T-cell (primary cell): Measurements from ENCODE around the gene DIP2C. TPM values are rescaled to one million over a fixed set of nuclear protein-coding genes. Genes with fewer than 3 reads are reported as not detected.

Experiments
- ATAC-seq, 4 experiments: fragments of 200-7000 bp in 3 of 4; fragments of 150-1000 bp in 1 of 4; cut with Tn5 transposase; replicated peaks in 1 of 4; 1 replicate in 3 of 4; 2 replicates in 1 of 4; pipeline ENCODE4 v1.10.0; 2021; ENCODE audit warnings: moderate library complexity in 3 of 4, mild to moderate bottlenecking in 2 of 4, moderate number of reproducible peaks in 1 of 4
- CTCF ChIA-PET, 2 donors: fragments of 300-600 bp; sonication (Branson Sonifier 250); formaldehyde crosslinking; loops; one replicate each; lab custom pipeline; 2022; ENCODE audit warnings: antibody characterized with exemption in 2 of 2; lab: Charles Lee
- POLR2A ChIA-PET, 2 donors: fragments of 300-600 bp; sonication (Branson Sonifier 250); formaldehyde crosslinking; loops; one replicate each; lab custom pipeline; 2022; ENCODE audit warnings: antibody characterized with exemption in 2 of 2; lab: Charles Lee
- DNase-seq, 35 experiments: peaks; one replicate each; pipeline versions ENCODE4 v3.0.0 to v3.0.0-alpha.2; 2013 to 2023
- H3K27ac ChIP-seq: one replicate; pipeline ENCODE4 v1.5.1; 2013; ENCODE audit warnings: low read length
- H3K27me3 ChIP-seq, 2 experiments: replicated peaks in 1 of 2; 1 replicate in 1 of 2; 2 replicates in 1 of 2; pipeline versions ENCODE4 v1.6.1 to v1.7.0; 2013; ENCODE audit warnings: low read length in 1 of 2, mixed read lengths in 1 of 2; ENCODE audit not compliant: control insufficient read depth in 2 of 2, insufficient read depth in 2 of 2; ENCODE audit errors: extremely low read depth in 1 of 2
- H3K36me3 ChIP-seq, 2 donors: 1 replicate in 1 of 2; 2 replicates in 1 of 2; pipeline versions ENCODE4 v1.6.1 to v1.7.0; 2013; ENCODE audit warnings: low read length in 1 of 2; ENCODE audit not compliant: control insufficient read depth in 2 of 2, insufficient read depth in 1 of 2; ENCODE audit errors: extremely low read depth in 1 of 2
- H3K4me1 ChIP-seq, 2 experiments: 1 replicate in 1 of 2; 2 replicates in 1 of 2; pipeline versions ENCODE4 v1.6.1 to v1.7.0; 2013; ENCODE audit warnings: low read length in 2 of 2, mixed read lengths in 1 of 2; ENCODE audit not compliant: insufficient read depth in 2 of 2, control insufficient read depth in 1 of 2; ENCODE audit errors: extremely low read depth in 1 of 2
- H3K4me3 ChIP-seq, 2 donors: 1 replicate in 1 of 2; 2 replicates in 1 of 2; pipeline versions ENCODE4 v1.5.1 to v1.7.0; 2013; ENCODE audit warnings: mild to moderate bottlenecking in 2 of 2, low read length in 1 of 2, moderate library complexity in 1 of 2; ENCODE audit not compliant: control insufficient read depth in 1 of 2; ENCODE audit errors: extremely low read depth in 1 of 2
- H3K9me3 ChIP-seq: 2 replicates; pipeline ENCODE4 v1.7.0; 2013
- H3K27ac Mint-ChIP-seq, 2 donors: one replicate each; pipeline ENCODE4 v1.8.0; 2020 to 2021; ENCODE audit warnings: mild to moderate bottlenecking in 2 of 2, mixed read lengths in 2 of 2
- H3K27me3 Mint-ChIP-seq, 2 donors: one replicate each; pipeline ENCODE4 v1.8.0; 2021 to 2022; ENCODE audit warnings: mixed read lengths in 2 of 2
- H3K36me3 Mint-ChIP-seq: one replicate; pipeline ENCODE4 v1.8.0; 2021; ENCODE audit warnings: mixed read lengths
- H3K4me1 Mint-ChIP-seq, 3 donors: one replicate each; pipeline ENCODE4 v1.8.0; 2020 to 2022; ENCODE audit warnings: mixed read lengths in 3 of 3, mild to moderate bottlenecking in 1 of 3
- H3K4me3 Mint-ChIP-seq, 3 donors: one replicate each; pipeline ENCODE4 v1.8.0; 2020 to 2022; ENCODE audit warnings: mild to moderate bottlenecking in 3 of 3, mixed read lengths in 3 of 3, moderate library complexity in 3 of 3
- H3K9me3 Mint-ChIP-seq, 3 donors: one replicate each; pipeline ENCODE4 v1.8.0; 2020 to 2022; ENCODE audit warnings: mixed read lengths in 3 of 3
- WGBS: methylation state at CpG from one replicate; pipeline ENCODE4 v1.1.5; 2013; ENCODE audit warnings: missing lambda C conversion rate; ENCODE audit not compliant: insufficient coverage; 5-methylcytosine and 5-hydroxymethylcytosine counted together
- total RNA-seq, 35 experiments: library from RNA in 6 of 35; stranded (reverse) in 6 of 35; fragments of 120-200 nt in 1 of 35; gene quantifications; one replicate each; pipeline versions ENCODE4 v1.2.1 to v1.2.4 and lab custom pipeline; 2013 to 2026

Gene DIP2C
- total RNA-seq, 5 donors from 2014 or later (not counting 1 experiment from before 2014, with no cell fraction given), result 2.7 to 7.4 (median 4.5) TPM

GRCh38 chr10:546451-546850, 143.0 kb downstream of the DIP2C start:
- H3K27ac Mint-ChIP-seq, result no peak overlapping the region
- Histone ChIP-seq H3K4me3 (no peak overlapping the region), H3K36me3 (no peaks in the 10 kb centered on the region), H3K27me3 (peaks cover 0 to 47% of the 10 kb centered on the region in 2 experiments), H3K4me1 (no peaks in the 10 kb centered on the region), H3K9me3 (no peaks in the 10 kb centered on the region), H3K27ac (no peak overlapping the region)
- peaks cover 28 to 51% of the 10 kb centered on the region in 2 donors for H3K27me3 Mint-ChIP-seq
- no peak for DNase-seq
- ATAC-seq, result no peak
- H3K4me1 Mint-ChIP-seq, result peaks cover 0 to 5% (median 4%) of the 10 kb centered on the region in 3 donors
- no peaks in the 10 kb centered on the region for H3K9me3 Mint-ChIP-seq
- ChIA-PET POLR2A (no interaction called here), CTCF (no interaction called here)
- 100% methylated on average over 5 of the region's 7 CpGs for whole genome bisulfite sequencing
- H3K36me3 Mint-ChIP-seq, result no peaks in the 10 kb centered on the region
- no peak overlapping the region for H3K4me3 Mint-ChIP-seq

GRCh38 chr10:543862-544822, 145.3 kb downstream of the DIP2C start:
- no peak for ATAC-seq
- POLR2A ChIA-PET, result no interaction called here

GRCh38 chr10:543131-543530, 146.3 kb downstream of the DIP2C start:
- ATAC-seq, result no peak
- 95% methylated on average over 9 of the region's 13 CpGs for WGBS
- no peaks in the 10 kb centered on the region for H3K36me3 ChIP-seq
- no peak for DNase-seq
- H3K4me1 ChIP-seq, result peaks cover 0 to 4% of the 10 kb centered on the region in 2 experiments
- Mint-ChIP-seq H3K36me3 (no peaks in the 10 kb centered on the region), H3K4me1 (peaks cover 9 to 16% (median 15%) of the 10 kb centered on the region in 3 donors), H3K27me3 (peaks cover 45 to 59% of the 10 kb centered on the region in 2 donors), H3K4me3 (no peak overlapping the region), H3K27ac (no peak overlapping the region), H3K9me3 (no peaks in the 10 kb centered on the region)
- peaks cover 6 to 46% of the 10 kb centered on the region in 2 experiments for H3K27me3 ChIP-seq
- ChIA-PET POLR2A (no interaction called here), CTCF (no interaction called here)
- no peaks in the 10 kb centered on the region for H3K9me3 ChIP-seq
- H3K4me3 ChIP-seq, result no peak overlapping the region
- H3K27ac ChIP-seq, result no peak overlapping the region

More at GRCh38 chr10:543862-544822, 145.3 kb downstream of the DIP2C start:
- Histone ChIP-seq H3K27ac (no peak overlapping the region), H3K4me3 (no peak overlapping the region), H3K36me3 (no peaks in the 10 kb centered on the region), H3K4me1 (peaks cover 0 to 4% of the 10 kb centered on the region in 2 experiments), H3K9me3 (no peaks in the 10 kb centered on the region), H3K27me3 (peaks cover 4 to 46% of the 10 kb centered on the region in 2 experiments)
- Mint-ChIP-seq H3K27me3 (peaks cover 45 to 59% of the 10 kb centered on the region in 2 donors), H3K4me3 (no peak overlapping the region), H3K27ac (no peak overlapping the region), H3K4me1 (peaks cover 9 to 16% (median 15%) of the 10 kb centered on the region in 3 donors), H3K9me3 (no peaks in the 10 kb centered on the region), H3K36me3 (no peaks in the 10 kb centered on the region)
- CTCF ChIA-PET, result no interaction called here
- DNase-seq, result no peak
- WGBS, result 77% methylated on average over 15 of the region's 21 CpGs

DNA sequence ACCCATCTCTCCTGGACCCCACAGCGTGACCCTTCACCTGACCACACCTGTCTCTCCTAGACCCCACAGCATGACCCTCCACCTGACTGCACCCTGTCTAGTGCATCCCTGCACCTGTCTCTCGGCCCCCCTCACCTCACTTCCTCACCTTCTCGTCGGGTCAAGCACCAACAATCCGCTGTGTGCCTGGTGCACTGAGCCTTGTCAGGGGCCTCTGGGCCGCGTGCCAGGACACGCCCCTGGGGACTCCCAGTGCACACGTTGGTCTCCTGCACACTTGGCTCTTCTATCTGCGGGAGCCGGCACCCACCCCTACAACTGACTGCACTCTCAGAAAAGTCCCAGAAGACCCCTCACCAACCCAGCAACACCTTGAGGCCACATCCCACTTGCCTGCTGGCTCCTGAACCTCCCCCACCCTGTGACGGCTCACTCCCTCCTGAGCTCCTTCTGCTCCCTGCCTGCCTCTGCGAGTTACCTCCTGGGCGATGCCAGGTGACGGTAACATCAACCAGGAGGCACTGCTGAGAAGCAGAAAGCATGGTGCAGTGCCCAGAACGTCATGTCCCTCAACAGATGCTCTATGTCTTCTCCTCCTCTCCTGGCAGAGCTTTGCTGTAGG, 147.6 kb downstream of the DIP2C start:
- peaks cover 9 to 16% (median 15%) of the 10 kb centered on the region in 3 donors for H3K4me1 Mint-ChIP-seq
- no peaks in the 10 kb centered on the region for H3K9me3 Mint-ChIP-seq
- ChIA-PET CTCF (no interaction called here), POLR2A (no interaction called here)
- Histone ChIP-seq H3K9me3 (no peaks in the 10 kb centered on the region), H3K4me3 (no peak overlapping the region), H3K27ac (no peak overlapping the region), H3K4me1 (peaks cover 0 to 4% of the 10 kb centered on the region in 2 experiments), H3K27me3 (peaks cover 6 to 48% of the 10 kb centered on the region in 2 experiments), H3K36me3 (no peaks in the 10 kb centered on the region)
- DNase-seq (no peak), ATAC-seq (no peak)
- no peak overlapping the region for H3K27ac Mint-ChIP-seq
- WGBS, result 78% methylated on average over 16 of the region's 16 CpGs
- no peaks in the 10 kb centered on the region for H3K36me3 Mint-ChIP-seq
- H3K4me3 Mint-ChIP-seq, result no peak overlapping the region
- peaks cover 41 to 57% of the 10 kb centered on the region in 2 donors for H3K27me3 Mint-ChIP-seq

DNA sequence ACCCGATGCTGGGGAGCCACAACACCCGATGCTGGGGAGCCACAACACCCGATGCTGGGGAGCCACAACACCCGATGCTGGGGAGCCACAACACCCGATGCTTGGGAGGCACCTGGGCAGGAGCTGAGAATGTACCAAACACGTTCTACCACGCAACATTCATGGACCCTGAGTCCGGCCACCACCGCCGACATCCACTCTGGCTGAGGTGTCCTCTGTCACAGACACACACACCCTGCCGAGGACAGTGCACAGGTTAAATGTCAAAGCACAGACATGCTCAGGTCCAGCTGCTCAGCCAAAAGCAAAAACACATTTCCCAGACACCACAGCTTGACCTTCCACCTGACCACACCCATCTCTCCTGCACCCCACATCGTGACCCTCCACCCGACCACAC, 148.4 kb downstream of the DIP2C start:
- Histone ChIP-seq H3K27ac (no peak overlapping the region), H3K36me3 (no peaks in the 10 kb centered on the region), H3K27me3 (peaks cover 6 to 51% of the 10 kb centered on the region in 2 experiments), H3K9me3 (no peaks in the 10 kb centered on the region), H3K4me3 (no peak overlapping the region), H3K4me1 (peaks cover 0 to 4% of the 10 kb centered on the region in 2 experiments)
- Mint-ChIP-seq H3K4me3 (no peak overlapping the region), H3K27ac (no peak overlapping the region), H3K4me1 (peaks cover 9 to 16% (median 15%) of the 10 kb centered on the region in 3 donors), H3K36me3 (no peaks in the 10 kb centered on the region), H3K27me3 (peaks cover 45 to 53% of the 10 kb centered on the region in 2 donors), H3K9me3 (no peaks in the 10 kb centered on the region)
- ChIA-PET POLR2A (interaction anchor here in 1 of 2 donors (0.7 kb wide), 1 partner anchor 15 kb away, joined by 3 read pairs; no protein-coding TSS in a partner anchor), CTCF (no interaction called here)
- WGBS, result 52% methylated on average over 11 of the region's 13 CpGs
- ATAC-seq, result no peak
- no peak for DNase-seq

GRCh38 chr10:538895-539294, 150.6 kb downstream of the DIP2C start:
- Histone ChIP-seq H3K4me1 (peaks cover 0 to 4% of the 10 kb centered on the region in 2 experiments), H3K27ac (no peak overlapping the region), H3K36me3 (no peaks in the 10 kb centered on the region), H3K4me3 (no peak overlapping the region), H3K9me3 (no peaks in the 10 kb centered on the region), H3K27me3 (peaks cover 6 to 54% of the 10 kb centered on the region in 2 experiments)
- peaks cover 46 to 55% of the 10 kb centered on the region in 2 donors for H3K27me3 Mint-ChIP-seq
- ChIA-PET POLR2A (no interaction called here), CTCF (no interaction called here)
- H3K9me3 Mint-ChIP-seq, result no peaks in the 10 kb centered on the region
- peaks cover 9 to 16% (median 15%) of the 10 kb centered on the region in 3 donors for H3K4me1 Mint-ChIP-seq
- no peak for ATAC-seq
- no peak overlapping the region for H3K4me3 Mint-ChIP-seq
- no peak for DNase-seq
- H3K27ac Mint-ChIP-seq, result no peak overlapping the region
- WGBS, result 92% methylated on average over 5 of the region's 9 CpGs
- no peaks in the 10 kb centered on the region for H3K36me3 Mint-ChIP-seq
